Measurements from ENCODE around the gene TBCEL. TPM values are rescaled to one million over a fixed set of nuclear protein-coding genes. Genes with fewer than 3 reads are reported as not detected.
A peak's percentile ranks its signal among the peaks of the same experiment; 100 is the strongest.

The TBCEL gene
- total RNA-seq, 6 donors from 2014 or later = 30.4 to 52.7 (median 31.9) TPM

DNA sequence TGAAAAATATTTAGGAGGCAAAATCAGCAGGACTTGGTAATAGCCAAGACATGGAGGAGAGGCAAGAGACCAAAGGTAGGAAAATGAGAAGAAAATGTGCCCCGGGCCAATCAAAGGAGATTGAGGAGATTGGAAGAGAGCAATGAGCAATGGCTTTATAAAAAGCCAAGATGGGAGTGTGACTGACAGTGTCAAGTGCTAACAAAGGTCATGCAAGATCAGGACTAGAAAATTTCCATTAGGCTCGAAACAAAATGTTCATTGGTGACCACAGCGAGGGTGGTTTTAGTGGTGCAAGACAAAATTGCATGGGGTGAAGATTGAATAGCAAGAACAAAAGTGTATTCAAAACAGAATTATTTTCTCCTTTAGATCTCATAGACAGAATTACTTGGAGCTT is 45.2 kb upstream of the TBCEL start:
- 65 to 78% methylated on average over 3 of the region's 3 CpGs for WGBS, 2 donors
- Histone ChIP-seq H3K27me3 (no peaks in the 10 kb centered on the region), H3K4me3 (no peak overlapping the region), H3K27ac (no peak overlapping the region), H3K36me3 (no peaks in the 10 kb centered on the region), H3K9me3 (no peaks in the 10 kb centered on the region), H3K4me1 (no peaks in the 10 kb centered on the region)
- TF ChIP-seq, protein P1, sequence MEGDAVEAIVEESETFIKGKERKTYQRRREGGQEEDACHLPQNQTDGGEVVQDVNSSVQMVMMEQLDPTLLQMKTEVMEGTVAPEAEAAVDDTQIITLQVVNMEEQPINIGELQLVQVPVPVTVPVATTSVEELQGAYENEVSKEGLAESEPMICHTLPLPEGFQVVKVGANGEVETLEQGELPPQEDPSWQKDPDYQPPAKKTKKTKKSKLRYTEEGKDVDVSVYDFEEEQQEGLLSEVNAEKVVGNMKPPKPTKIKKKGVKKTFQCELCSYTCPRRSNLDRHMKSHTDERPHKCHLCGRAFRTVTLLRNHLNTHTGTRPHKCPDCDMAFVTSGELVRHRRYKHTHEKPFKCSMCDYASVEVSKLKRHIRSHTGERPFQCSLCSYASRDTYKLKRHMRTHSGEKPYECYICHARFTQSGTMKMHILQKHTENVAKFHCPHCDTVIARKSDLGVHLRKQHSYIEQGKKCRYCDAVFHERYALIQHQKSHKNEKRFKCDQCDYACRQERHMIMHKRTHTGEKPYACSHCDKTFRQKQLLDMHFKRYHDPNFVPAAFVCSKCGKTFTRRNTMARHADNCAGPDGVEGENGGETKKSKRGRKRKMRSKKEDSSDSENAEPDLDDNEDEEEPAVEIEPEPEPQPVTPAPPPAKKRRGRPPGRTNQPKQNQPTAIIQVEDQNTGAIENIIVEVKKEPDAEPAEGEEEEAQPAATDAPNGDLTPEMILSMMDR (IDR thresholded peaks at IDR 0.05) = no peak
- TF ChIP-seq POLR2A (IDR thresholded peaks at IDR 0.05) (no peak), EP300 (IDR thresholded peaks at IDR 0.05) (no peak), POLR2AphosphoS5 (IDR thresholded peaks at IDR 0.05) (no peak)
- DNase-seq (no peak), ATAC-seq (ENCODE audit: low FRiP score in 2 of 2) (no peak)

DNA sequence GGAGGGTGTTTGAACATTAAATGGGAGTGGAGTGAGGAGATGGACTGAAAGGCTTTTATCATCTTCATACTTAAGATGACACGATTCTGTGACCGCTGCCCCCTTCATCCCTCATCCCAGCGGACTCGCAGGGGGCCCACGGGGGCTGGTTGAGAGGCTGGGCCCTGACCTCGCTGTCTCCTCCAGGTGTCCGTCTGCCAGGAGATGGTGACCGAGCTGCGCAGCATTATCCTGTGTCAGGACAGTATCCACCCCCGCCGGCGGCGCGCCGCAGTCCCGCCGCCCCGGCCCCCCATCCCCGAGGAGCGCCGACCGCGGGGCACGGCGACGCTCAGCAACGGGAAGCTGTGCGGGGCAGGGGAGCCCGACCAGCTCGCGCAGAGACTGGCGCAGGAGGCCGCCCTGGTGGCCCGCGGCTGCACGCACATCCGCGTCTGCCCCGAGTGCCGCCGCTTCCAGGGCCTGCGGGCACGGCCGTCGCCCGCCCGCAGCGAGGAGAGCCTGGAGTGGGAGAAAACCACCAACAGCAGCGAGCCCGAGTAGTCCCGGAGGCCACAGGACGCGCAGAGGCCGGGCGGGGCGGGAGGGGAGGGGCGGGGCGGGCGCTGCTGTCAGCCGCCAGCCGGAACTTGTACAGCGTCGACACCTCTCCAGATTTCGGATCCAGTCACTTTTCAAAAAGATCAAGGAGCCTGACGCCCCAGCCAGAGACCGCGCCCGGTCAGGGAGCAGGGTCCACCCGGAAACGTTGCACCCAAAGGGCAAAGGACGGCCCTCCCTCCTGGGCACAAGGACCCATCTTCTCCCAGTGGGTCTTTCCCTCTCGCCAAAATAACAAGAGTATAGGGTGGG is 38.0 kb upstream of the TBCEL start:
- DNase-seq (peak; percentile 69 to 91), ATAC-seq (ENCODE audit: low FRiP score in 2 of 2) (peak; percentile 74 to 86)
- TF ChIP-seq POLR2A (IDR thresholded peaks at IDR 0.05) (no peak), EP300 (IDR thresholded peaks at IDR 0.05) (no peak), POLR2AphosphoS5 (IDR thresholded peaks at IDR 0.05) (peak in 1 of 2 donors; percentile 8)
- TF ChIP-seq, protein P1 (IDR thresholded peaks at IDR 0.05) = peak in 5 of 6 experiments; percentile 32 to 73 (median 46)
- no peaks in the 10 kb centered on the region for H3K9me3 ChIP-seq
- peak overlapping the region in 1 of 4 donors; percentile 60 for H3K27ac ChIP-seq
- peaks cover 0 to 6% (median 0%) of the 10 kb centered on the region in 4 donors for H3K27me3 ChIP-seq
- peak overlapping the region; percentile 27 to 46 (median 44) for H3K4me3 ChIP-seq
- 8 to 12% methylated on average over 17 to 21 of the region's 72 CpGs for WGBS, 2 donors
- H3K4me1 ChIP-seq = peaks cover 5 to 16% (median 11%) of the 10 kb centered on the region in 4 donors
- no peaks in the 10 kb centered on the region for H3K36me3 ChIP-seq

DNA sequence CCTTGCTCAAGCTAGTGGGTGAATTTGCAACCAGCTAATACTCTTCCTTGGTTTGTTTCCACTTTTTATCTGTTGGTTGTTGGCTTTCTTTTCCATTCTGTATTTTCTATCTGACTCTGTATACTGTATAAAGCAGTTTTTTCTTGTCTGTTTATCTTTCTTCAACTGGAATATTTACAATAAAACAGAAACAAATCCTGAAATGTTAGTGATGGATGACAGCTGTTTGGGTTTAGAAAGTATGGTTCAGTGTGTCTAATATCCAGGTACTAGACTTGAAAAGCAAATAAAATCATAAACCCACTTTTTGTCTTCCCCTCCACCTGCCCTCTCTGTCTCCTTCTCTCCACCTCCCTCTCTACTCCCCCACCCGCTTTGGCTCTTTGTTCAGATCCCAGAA is 35.3 kb upstream of the TBCEL start:
- DNase-seq (no peak), ATAC-seq (ENCODE audit: low FRiP score in 2 of 2) (no peak)
- peaks cover 0 to 6% (median 0%) of the 10 kb centered on the region in 4 donors for H3K27me3 ChIP-seq
- no peaks in the 10 kb centered on the region for H3K9me3 ChIP-seq
- H3K27ac ChIP-seq = no peak overlapping the region
- H3K4me3 ChIP-seq = no peak overlapping the region
- H3K36me3 ChIP-seq = no peaks in the 10 kb centered on the region
- WGBS, 2 donors = 92% methylated on average over 1 of the region's 1 CpG
- peaks cover 5 to 16% (median 11%) of the 10 kb centered on the region in 4 donors for H3K4me1 ChIP-seq
- TF ChIP-seq EP300 (IDR thresholded peaks at IDR 0.05) (no peak), POLR2AphosphoS5 (IDR thresholded peaks at IDR 0.05) (no peak), POLR2A (IDR thresholded peaks at IDR 0.05) (no peak)
- TF ChIP-seq, protein P1 (IDR thresholded peaks at IDR 0.05) = no peak

DNA sequence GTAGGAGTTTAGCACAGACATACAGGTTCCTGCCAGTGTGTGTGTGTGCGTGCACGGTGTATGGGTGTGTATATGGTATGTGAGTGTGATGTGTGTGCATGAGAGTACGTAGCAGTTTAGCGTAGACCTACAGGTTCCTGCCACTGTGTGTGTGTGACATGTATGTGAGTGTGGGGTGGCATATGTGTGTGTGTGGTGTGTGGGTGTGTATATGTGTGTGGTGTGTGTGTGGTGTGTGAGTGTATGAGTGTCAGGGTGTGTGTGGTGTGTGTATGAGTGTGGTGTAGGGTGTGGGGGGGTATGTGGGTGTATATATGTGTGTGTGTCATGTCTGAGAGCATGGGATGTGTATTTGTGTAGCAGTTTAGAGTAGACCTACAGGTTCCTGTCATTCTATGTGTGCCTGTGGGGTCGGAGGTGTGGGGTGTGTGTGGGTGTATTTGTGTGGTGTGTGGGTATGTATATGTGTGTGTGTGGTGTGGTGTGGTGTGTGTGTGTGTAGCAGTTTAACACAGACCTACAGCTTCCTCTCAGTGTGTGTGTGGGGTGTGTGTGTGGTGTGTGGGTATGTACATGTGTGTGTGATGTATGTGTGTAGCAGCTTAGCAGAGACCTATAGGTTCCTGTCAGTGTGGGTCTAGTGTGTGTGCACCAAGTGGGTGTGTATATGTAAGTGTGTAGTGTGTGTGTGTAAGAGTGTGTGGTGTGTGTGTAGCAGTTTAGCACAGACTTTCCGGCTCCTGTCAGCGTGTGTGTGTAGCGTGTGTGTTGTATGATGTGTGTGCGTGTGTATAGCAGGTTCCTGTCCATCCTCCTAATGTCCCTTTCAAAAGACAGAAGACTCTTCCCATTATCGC is 31.8 kb upstream of the TBCEL start:
- TF ChIP-seq POLR2A (IDR thresholded peaks at IDR 0.05) (no peak), EP300 (IDR thresholded peaks at IDR 0.05) (no peak), POLR2AphosphoS5 (IDR thresholded peaks at IDR 0.05) (no peak)
- TF ChIP-seq, protein P1 (IDR thresholded peaks at IDR 0.05) = no peak
- no peaks in the 10 kb centered on the region for H3K4me1 ChIP-seq
- WGBS, 2 donors = 92% methylated on average over 10 of the region's 10 CpGs
- H3K36me3 ChIP-seq = no peaks in the 10 kb centered on the region
- DNase-seq (no peak), ATAC-seq (ENCODE audit: low FRiP score in 2 of 2) (peak in 1 of 2 donors; percentile 58)
- H3K27me3 ChIP-seq = no peaks in the 10 kb centered on the region
- H3K9me3 ChIP-seq = no peaks in the 10 kb centered on the region
- H3K4me3 ChIP-seq = no peak overlapping the region
- no peak overlapping the region for H3K27ac ChIP-seq

All from upper lobe of left lung (tissue), 6 donors.